ENCODE data around the gene SPEM3.

Gene SPEM3

DNA sequence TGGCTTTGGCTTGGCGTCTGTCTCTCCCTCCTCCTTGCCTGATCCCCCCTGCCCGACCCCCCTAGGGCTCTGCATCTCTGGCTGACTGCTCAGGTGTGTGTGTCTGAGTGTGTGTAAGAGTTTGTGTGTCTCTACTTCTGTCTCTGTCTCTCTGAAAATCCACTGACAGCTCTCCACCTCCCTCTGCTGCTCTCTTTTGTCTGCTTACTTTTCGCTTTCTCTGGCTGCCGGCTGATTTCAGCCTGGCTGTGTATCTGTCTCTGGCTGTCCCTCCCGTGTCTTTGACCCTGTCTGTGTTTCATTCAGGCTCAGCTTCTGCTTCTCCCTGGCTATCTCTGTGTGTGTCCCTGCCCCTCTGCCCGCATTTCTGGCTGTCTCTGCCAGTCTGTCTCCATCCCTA lies 12.3 kb upstream of the SPEM3 start:
- Histone ChIP-seq H3K4me1 (ENCODE audit: insufficient read depth, insufficient read length) (peaks cover 3% of the 10 kb centered on the region), H3K9ac (ENCODE audit: insufficient read length, low read depth) (peak overlapping the region; percentile 8), H3K27me3 (ENCODE audit: insufficient read depth, insufficient read length) (no peaks in the 10 kb centered on the region), H3K36me3 (ENCODE audit: insufficient read depth, insufficient read length, low read length) (peaks cover 38% of the 10 kb centered on the region), H3K4me3 (ENCODE audit: insufficient read length, low read depth) (no peak overlapping the region), H3K9me3 (ENCODE audit: insufficient read depth, low read length) (no peaks in the 10 kb centered on the region)
- DNase-seq (ENCODE audit: low read depth, low spot score), result no peak
- TF ChIP-seq ZNF274 (IDR thresholded peaks at IDR 0.05; ENCODE audit: low read depth, low read length), result no peak
- TF ChIP-seq YY1 (IDR thresholded peaks at IDR 0.05; ENCODE audit: insufficient read depth, insufficient read length), result no peak
- TF ChIP-seq SUZ12 (IDR thresholded peaks at IDR 0.05; ENCODE audit: extremely low read depth, insufficient read depth, insufficient read length), result no peak

DNA sequence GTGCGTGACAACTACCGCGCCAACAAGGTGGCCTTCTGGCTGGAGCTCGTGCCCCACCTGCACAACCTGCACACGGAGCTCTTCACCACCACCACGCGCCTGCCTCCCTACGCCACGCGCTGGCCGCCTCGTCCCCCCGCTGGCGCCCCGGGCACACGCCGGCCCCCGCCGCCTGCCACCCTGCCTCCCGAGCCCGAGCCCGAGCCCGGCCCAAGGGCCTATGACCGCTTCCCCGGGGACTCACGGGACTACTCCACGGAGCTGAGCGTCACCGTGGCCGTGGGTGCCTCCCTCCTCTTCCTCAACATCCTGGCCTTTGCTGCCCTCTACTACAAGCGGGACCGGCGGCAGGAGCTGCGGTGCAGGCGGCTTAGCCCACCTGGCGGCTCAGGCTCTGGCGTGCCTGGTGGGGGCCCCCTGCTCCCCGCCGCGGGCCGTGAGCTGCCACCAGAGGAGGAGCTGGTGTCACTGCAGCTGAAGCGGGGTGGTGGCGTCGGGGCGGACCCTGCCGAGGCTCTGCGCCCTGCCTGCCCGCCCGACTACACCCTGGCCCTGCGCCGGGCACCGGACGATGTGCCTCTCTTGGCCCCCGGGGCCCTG lies 11.5 kb upstream of the SPEM3 start:
- Histone ChIP-seq H3K4me3 (ENCODE audit: insufficient read length, low read depth) (no peak overlapping the region), H3K36me3 (ENCODE audit: insufficient read depth, insufficient read length, low read length) (peaks cover 38% of the 10 kb centered on the region), H3K9ac (ENCODE audit: insufficient read length, low read depth) (no peak overlapping the region), H3K9me3 (ENCODE audit: insufficient read depth, low read length) (no peaks in the 10 kb centered on the region), H3K4me1 (ENCODE audit: insufficient read depth, insufficient read length) (peaks cover 3% of the 10 kb centered on the region), H3K27me3 (ENCODE audit: insufficient read depth, insufficient read length) (no peaks in the 10 kb centered on the region)
- DNase-seq (ENCODE audit: low read depth, low spot score), result no peak
- TF ChIP-seq YY1 (IDR thresholded peaks at IDR 0.05; ENCODE audit: insufficient read depth, insufficient read length) (no peak), ZNF274 (IDR thresholded peaks at IDR 0.05; ENCODE audit: low read depth, low read length) (no peak)

DNA sequence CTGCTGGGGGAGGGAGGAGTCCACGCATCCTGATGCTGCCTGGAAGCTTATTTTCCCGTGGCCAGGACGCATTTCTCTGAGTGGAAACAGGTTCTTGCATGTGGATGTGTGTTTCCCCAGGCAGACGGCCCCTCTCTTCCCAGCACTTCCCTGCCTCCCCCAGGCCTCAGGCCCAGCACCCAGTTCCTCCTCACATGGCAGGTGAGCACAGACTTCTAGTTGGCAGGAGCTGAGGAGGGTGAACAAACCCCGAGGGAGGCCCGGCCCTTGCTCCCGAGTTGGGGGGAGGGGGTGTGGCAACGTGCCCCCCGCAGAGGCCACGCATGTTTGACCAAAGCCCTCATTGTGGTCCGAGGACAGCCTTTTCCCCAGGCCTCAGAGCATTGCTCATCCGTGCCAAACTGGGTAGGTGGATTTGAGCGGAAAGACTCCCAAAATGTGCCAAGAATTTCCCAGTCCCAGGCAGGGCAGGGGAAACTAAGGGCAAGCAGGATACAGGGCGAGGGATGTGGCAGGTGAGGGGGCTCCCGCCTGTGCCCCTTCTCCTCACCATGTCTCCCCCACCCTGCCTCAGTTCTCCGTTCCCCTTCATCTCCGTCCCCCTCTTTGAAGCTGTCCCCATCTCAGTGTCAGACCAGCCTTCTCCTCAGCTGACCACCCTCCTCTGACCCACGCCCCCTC lies 10.0 kb upstream of the SPEM3 start:
- TF ChIP-seq YY1 (IDR thresholded peaks at IDR 0.05; ENCODE audit: insufficient read depth, insufficient read length), result no peak
- no peak for TF ChIP-seq ZNF274 (IDR thresholded peaks at IDR 0.05; ENCODE audit: low read depth, low read length)
- TF ChIP-seq SUZ12 (IDR thresholded peaks at IDR 0.05; ENCODE audit: extremely low read depth, insufficient read depth, insufficient read length), result no peak
- Histone ChIP-seq H3K27me3 (ENCODE audit: insufficient read depth, insufficient read length) (no peaks in the 10 kb centered on the region), H3K4me3 (ENCODE audit: insufficient read length, low read depth) (no peak overlapping the region)

DNA sequence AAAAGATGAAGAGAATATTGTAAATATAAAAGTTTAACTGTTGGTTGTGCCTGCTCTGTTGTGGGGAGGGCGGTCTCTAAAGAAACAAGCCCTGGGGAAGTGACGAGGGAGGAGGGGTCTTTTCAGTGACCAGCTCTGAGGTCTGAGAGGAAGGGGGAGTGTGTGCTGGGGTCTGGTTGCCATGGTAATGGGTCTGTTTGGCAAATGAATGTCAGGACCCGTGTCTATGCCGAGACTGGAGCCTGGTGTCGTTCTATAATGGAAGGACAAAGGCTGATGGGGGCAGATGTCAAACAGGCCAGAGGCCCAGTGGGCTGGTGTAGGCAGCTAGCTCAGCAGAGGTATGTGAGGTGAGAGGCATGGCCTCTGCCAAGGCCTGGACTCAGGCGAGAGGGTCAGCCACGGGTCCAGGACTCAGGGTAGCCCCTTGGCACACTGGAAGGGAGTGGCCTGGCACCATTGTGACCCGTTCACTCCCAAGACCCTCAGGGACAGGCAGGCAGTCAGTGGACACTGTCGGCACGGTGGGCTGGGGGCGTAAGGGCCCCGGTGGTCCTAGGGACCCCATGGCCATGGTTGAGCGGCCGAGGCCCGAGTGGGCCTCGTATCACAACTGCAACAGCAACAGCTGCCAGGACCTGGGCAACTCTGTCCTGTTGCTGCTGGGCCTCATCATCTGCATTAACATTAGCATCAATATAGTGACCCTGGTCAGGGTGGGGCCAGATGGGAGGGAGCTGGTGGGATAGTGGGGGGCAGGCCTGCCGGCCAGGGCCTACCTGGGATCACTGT lies 8.6 kb upstream of the SPEM3 start, which contains the start of gene SPEM1:
TSS of gene SPEM1 (plus strand) at position 506 of the 792 bp plus-strand sequence. CDS start at position 567, 61 bp downstream.
- Histone ChIP-seq H3K4me3 (ENCODE audit: insufficient read length, low read depth) (no peak within 1 kb of the TSS), H3K27me3 (ENCODE audit: insufficient read depth, insufficient read length) (no peaks in the 10 kb centered on the region), H3K36me3 (ENCODE audit: insufficient read depth, insufficient read length, low read length) (peaks cover 31% of the 10 kb centered on the region), H3K9ac (ENCODE audit: insufficient read length, low read depth) (no peak within 1 kb of the TSS), H3K9me3 (ENCODE audit: insufficient read depth, low read length) (no peaks in the 10 kb centered on the region), H3K4me1 (ENCODE audit: insufficient read depth, insufficient read length) (no peaks in the 10 kb centered on the region)
- TF ChIP-seq SUZ12 (IDR thresholded peaks at IDR 0.05; ENCODE audit: extremely low read depth, insufficient read depth, insufficient read length) (no peak), YY1 (IDR thresholded peaks at IDR 0.05; ENCODE audit: insufficient read depth, insufficient read length) (no peak), ZNF274 (IDR thresholded peaks at IDR 0.05; ENCODE audit: low read depth, low read length) (no peak)
- DNase-seq (ENCODE audit: low read depth, low spot score), result no peak

More for the DNA sequence above, 10.0 kb upstream of the SPEM3 start:
- no peak for DNase-seq (ENCODE audit: low read depth, low spot score)
- Histone ChIP-seq H3K36me3 (ENCODE audit: insufficient read depth, insufficient read length, low read length) (peaks cover 38% of the 10 kb centered on the region), H3K9ac (ENCODE audit: insufficient read length, low read depth) (no peak overlapping the region), H3K4me1 (ENCODE audit: insufficient read depth, insufficient read length) (no peaks in the 10 kb centered on the region), H3K9me3 (ENCODE audit: insufficient read depth, low read length) (no peaks in the 10 kb centered on the region)

DNA sequence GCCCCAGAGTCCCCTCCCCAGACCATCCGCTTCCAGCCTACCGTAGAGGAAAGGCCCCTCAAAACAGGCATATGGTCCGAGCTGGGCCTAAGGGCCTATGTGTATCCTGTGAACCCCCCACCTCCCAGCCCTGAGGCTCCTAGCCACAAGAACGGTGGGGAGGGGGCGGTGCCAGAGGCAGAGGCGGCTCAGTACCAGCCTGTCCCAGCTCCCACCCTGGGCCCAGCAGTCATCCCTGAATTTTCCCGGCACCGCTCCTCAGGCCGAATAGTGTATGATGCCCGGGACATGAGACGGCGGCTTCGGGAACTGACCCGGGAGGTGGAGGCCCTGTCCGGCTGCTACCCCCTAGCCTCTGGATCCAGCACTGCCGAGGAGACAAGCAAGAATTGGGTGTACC lies 7.5 kb upstream of the SPEM3 start:
- DNase-seq (ENCODE audit: low read depth, low spot score), result no peak
- Histone ChIP-seq H3K9ac (ENCODE audit: insufficient read length, low read depth) (no peak overlapping the region), H3K4me1 (ENCODE audit: insufficient read depth, insufficient read length) (no peaks in the 10 kb centered on the region), H3K36me3 (ENCODE audit: insufficient read depth, insufficient read length, low read length) (peaks cover 21% of the 10 kb centered on the region), H3K4me3 (ENCODE audit: insufficient read length, low read depth) (no peak overlapping the region), H3K27me3 (ENCODE audit: insufficient read depth, insufficient read length) (no peaks in the 10 kb centered on the region), H3K9me3 (ENCODE audit: insufficient read depth, low read length) (no peaks in the 10 kb centered on the region)
- no peak for TF ChIP-seq SUZ12 (IDR thresholded peaks at IDR 0.05; ENCODE audit: extremely low read depth, insufficient read depth, insufficient read length)
- no peak for TF ChIP-seq YY1 (IDR thresholded peaks at IDR 0.05; ENCODE audit: insufficient read depth, insufficient read length)
- TF ChIP-seq ZNF274 (IDR thresholded peaks at IDR 0.05; ENCODE audit: low read depth, low read length), result no peak

DNA sequence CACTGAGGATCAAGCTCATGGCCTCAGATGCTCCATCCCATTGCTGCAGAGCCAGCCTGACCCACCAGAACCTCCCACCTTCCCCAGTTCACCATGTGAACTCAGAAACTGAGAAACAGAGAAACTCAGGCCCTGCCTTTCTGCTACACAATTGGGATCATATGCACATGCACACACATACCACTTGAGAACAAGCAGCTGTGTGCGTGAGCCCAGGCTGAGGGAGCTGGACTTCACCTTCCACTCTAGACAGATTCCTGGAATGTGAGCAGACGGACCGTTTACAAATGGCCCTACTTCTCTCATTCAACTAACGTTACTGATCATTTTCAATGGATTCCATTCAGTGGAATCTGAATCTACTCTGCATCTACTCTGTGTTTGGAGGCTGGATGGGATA lies 5.0 kb upstream of the SPEM3 start:
- Histone ChIP-seq H3K36me3 (ENCODE audit: insufficient read depth, insufficient read length, low read length) (peaks cover 2% of the 10 kb centered on the region), H3K9ac (ENCODE audit: insufficient read length, low read depth) (no peak overlapping the region), H3K4me3 (ENCODE audit: insufficient read length, low read depth) (no peak overlapping the region), H3K9me3 (ENCODE audit: insufficient read depth, low read length) (no peaks in the 10 kb centered on the region), H3K27me3 (ENCODE audit: insufficient read depth, insufficient read length) (no peaks in the 10 kb centered on the region), H3K4me1 (ENCODE audit: insufficient read depth, insufficient read length) (no peaks in the 10 kb centered on the region)
- TF ChIP-seq SUZ12 (IDR thresholded peaks at IDR 0.05; ENCODE audit: extremely low read depth, insufficient read depth, insufficient read length) (no peak), ZNF274 (IDR thresholded peaks at IDR 0.05; ENCODE audit: low read depth, low read length) (no peak), YY1 (IDR thresholded peaks at IDR 0.05; ENCODE audit: insufficient read depth, insufficient read length) (no peak)
- no peak for DNase-seq (ENCODE audit: low read depth, low spot score)

DNA sequence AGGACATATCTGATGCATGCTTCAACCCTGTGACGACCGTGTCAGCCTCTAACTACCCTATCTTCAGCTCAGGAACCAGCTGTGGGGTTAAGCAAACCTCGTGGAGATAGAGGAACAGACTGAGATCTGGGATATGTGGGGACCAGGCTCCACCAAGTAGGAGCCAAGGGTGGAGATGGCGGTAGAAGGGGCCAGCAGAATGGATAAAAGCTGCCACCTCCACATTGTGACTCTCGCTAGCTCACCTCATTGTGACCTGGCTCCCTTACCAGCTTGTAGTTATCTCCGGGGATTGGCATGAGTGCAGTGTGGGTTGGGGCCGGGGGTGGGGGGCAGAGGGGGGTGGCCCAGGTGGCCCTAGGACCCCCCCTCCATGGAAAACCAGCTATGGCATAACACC lies 3.3 kb upstream of the SPEM3 start, which contains the start of gene SPEM2:
TSS of gene SPEM2 (plus strand) at position 301 of the 400 bp plus-strand sequence. CDS start at position 374, 73 bp downstream.
- H3K36me3 ChIP-seq (ENCODE audit: insufficient read depth, insufficient read length, low read length), result no peaks in the 10 kb centered on the region
- H3K4me3 ChIP-seq (ENCODE audit: insufficient read length, low read depth), result no peak within 1 kb of the TSS
- no peaks in the 10 kb centered on the region for H3K4me1 ChIP-seq (ENCODE audit: insufficient read depth, insufficient read length)
- no peak for DNase-seq (ENCODE audit: low read depth, low spot score)
- no peak for TF ChIP-seq SUZ12 (IDR thresholded peaks at IDR 0.05; ENCODE audit: extremely low read depth, insufficient read depth, insufficient read length)
- TF ChIP-seq YY1 (IDR thresholded peaks at IDR 0.05; ENCODE audit: insufficient read depth, insufficient read length), result no peak
- TF ChIP-seq ZNF274 (IDR thresholded peaks at IDR 0.05; ENCODE audit: low read depth, low read length), result no peak
- H3K9ac ChIP-seq (ENCODE audit: insufficient read length, low read depth), result no peak within 1 kb of the TSS
- no peaks in the 10 kb centered on the region for H3K9me3 ChIP-seq (ENCODE audit: insufficient read depth, low read length)
- H3K27me3 ChIP-seq (ENCODE audit: insufficient read depth, insufficient read length), result no peaks in the 10 kb centered on the region

Data from NT2/D1 (cell line).